ENCODE results near the gene DENND11.

DENND11 gene

DNA sequence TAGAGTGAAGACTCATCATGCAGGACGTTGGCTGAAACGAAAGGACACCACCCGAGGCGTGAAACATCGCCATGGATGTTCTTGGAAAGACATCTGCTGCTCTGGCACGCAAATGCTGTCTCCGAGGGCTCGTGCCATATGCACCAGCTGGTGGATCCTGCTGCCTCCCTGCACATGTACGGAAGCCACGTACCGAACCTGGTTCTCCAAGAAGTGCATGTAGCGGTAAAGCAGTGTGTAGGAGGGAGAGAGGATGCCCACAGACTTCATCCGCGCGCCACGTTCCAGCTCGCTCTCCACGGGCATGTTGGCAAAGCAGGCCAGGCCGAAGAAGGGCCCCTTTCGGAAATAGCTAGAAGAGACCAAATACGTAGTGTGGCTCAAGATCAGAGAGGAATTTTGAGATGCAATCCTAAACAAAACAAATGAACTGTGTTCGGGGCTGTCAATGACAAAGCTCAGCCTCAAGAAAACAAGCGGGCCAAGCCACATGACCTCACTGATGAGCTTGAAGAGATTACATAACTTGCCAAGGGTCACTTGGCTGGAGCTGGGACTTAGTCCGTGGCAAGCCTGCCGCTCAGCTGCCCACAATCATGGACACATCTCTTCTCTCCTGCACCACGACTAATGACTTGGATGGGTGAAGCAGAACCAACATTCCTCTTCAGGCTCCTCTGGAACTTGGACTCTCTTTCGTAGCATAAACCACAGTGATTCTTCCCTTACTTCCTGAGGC lies 16.5 kb downstream of the DENND11 start:
- no peak for DNase-seq (ENCODE audit: low read depth)

DNA sequence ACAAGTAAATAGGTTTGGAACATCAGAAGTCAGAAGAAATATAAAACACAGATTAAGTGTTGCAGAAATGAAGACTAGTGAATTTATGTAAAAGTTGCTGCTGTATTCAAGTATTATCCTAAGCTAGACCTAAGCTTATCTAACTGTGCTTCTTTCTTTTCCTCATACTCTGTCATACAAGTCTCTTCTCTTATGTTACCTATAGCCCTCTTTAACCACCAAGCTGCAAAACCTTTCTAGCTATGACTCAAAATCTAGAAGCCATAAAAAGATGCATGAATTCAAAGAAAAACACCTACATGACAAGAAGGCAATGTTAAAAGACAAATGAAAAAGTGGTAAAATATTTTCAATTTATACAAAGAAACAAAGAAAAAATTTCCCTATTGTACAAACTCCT lies 23.0 kb downstream of the DENND11 start:
- DNase-seq (ENCODE audit: low read depth) = no peak

DNA sequence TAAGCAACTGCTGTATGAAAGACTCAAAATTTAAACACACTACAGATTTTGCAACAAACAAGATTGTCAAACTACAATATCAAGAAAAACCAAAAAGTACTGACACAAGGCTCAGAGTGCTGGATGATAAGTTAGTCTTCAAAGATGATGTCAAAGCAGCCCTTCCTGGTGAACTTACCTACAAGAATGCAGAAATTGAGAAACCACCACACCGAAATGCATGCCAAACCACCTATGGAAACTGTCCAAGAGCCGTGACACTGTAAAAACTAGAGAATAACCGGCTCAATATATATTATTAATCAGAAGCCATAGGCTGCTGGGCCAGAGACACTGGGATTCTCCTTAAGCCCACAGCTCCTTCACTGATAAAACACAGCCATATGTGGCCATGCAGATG lies 25.3 kb downstream of the DENND11 start:
- DNase-seq (ENCODE audit: low read depth) = no peak

DNA sequence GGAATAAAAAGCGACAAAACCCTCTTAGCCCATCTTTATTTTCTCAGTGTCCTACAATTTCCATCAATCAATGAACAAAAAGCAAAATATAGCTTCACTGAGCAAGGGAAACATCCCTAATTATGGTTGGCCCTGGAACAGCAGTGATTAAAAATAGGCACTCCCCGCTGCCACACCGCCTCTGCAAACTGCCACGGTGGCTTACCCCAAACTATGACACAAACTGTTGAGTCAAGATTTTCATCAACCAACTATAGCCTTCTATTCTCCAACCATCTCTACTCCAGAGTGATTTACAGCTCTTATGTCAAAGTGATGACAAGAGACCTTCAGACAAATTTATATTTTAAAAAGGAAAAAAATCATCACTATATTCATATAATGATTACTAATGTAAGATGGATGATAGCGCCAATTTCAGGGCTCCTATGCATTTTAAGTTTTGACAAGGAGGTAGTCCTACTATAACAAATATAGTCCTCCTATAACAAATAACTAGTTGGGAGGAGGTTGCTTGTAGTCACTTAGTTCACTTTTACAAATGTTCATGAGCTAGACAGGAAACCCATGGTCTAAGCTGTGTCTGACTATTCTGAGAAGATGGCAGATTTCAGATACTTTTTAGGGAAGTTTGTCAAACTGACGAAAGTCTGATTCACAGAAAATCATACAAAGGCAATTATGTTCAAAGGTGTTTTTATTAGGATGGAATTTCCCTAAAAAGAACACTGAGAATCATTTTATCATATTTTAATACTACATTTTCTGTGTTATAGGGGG lies 26.3 kb downstream of the DENND11 start:
- no peak for DNase-seq (ENCODE audit: low read depth)

DNA sequence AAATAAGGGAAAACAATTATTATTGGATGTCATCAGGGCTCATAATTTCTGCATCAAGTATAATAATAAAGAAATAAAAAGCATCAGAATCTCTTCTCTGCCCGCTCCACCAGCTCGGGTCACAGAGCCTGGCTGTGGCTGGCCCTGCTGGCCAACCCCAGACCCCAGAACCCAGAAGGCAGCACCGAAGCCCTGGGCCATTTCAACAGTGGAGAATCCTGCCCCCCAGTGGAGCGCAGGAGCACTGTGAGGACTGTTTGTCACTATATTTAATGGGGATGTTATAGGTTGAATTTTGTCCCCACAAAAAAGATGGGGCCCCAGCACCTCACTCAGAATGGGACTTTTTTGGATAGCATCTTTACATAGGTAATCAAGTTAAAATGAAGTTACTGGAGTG lies 27.3 kb downstream of the DENND11 start:
- DNase-seq (ENCODE audit: low read depth) = no peak

DNA sequence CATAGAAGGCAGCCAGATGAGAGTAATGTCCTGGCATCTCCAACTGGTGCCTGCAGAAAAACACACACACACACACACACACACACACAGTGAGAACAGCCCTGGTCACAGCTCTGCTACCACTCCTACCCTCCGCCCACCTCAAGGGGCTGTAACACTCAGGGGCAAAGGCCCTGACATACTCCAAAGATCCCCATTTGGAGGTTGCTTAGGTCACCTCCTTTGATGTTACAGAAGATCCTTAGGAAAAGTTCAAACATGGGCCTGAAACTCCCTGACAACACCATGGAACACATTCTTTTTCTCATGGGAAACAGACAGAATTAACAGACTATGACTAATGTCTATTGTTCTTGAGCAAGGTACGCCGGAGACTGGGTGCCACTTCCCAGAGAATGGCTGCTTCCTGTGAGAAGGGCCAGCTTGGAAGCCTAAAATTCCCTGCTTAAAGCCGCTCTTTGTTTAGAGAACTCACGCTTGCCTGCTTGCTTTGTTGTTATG lies 27.7 kb downstream of the DENND11 start:
- no peak for DNase-seq (ENCODE audit: low read depth)

DNA sequence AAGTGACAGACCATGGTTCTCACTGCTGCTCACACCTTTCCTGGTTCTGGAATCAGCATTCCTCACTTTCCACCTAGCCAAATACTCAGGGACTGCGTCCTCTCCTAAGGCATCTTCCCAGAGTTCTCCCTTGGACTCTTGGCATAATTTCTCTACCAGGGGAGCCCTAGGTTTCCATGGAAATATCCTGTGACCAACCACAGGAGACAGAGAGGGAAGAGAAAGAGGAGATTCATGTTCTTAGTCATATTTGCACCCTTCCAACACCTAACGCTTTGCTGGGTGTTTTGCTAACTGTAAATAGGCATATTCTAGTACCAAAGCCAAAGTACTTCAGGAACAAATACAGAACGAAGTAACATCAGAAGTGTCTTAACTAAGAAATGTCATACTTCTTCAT lies 28.6 kb downstream of the DENND11 start:
- DNase-seq (ENCODE audit: low read depth) = no peak

DNA sequence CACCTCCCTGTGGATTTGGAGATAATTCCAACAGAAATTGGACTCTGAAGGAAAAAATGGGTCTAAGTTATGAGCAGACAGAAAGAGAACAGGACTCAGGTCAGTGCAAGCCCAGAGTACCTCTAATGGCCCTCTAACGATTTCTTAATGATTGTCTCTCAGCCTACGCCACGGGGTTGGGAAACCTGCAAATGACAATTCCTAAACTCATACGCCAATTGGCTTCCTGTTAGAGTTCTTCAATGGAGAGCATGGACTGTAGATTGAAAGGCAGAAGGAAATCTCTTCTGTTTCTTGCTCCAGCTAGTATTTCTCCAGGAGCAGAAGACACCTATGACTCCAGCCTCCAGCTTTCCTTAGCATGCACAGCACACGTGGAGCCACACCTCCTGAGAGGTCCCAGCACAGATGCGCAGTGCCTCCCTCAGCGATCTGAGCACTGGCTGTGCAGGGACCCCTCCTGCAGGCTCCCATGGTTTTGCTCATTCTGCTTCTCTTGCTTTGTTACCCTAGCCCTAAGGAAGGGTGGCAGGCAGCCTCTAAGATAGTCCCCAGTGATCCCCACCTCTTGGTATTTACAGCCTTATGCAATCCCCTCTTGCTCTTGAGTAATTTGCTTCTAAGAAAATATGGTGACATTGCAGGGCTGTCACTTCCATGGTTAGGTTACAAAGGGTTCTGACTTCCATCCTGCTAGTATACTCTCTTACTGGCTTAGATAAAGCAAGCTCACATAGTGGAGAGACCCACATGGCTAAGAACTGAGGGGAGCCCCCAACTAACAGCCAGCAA lies 30.1 kb downstream of the DENND11 start:
- no peak for DNase-seq (ENCODE audit: low read depth)

DNA sequence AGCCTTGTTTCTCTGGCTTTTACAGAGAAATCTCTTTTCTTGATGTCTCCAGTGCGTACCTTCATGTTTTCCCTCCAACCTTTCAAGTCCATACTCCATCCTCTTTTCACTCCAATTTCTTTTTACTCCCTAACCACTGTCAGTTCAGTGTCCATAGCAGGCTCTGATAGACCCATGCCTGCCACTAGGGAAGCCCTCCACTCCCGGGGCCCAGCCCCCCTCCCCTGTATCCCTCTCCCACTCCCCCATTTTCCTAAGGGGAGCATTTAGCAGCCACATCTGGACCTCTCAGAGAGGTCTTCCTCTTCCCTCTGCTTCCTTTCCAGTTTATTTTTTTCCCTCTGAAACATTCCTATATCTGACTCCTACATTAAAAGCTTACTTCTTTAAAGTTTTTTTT lies 33.1 kb downstream of the DENND11 start:
- DNase-seq (ENCODE audit: low read depth) = no peak

DNA sequence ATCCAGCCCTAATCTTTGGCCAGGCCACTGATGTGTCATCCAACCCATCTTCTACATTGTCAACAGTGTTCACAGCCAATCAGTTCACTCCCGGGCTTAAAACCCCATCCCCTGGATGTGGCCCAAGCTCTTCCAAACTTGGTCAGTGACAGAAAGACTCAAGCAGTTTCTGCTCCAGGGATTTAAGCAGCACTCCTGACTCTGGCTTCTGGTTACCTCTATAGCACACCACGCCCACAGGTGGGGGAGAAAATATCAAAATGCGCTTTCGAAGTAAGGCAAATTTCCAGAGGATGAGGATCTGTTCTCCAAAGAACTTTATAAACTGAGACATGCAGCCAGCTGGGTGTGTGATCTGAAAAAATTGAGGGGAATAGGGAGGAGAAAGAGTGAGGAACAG lies 35.9 kb downstream of the DENND11 start:
- DNase-seq (ENCODE audit: low read depth) = no peak

DNA sequence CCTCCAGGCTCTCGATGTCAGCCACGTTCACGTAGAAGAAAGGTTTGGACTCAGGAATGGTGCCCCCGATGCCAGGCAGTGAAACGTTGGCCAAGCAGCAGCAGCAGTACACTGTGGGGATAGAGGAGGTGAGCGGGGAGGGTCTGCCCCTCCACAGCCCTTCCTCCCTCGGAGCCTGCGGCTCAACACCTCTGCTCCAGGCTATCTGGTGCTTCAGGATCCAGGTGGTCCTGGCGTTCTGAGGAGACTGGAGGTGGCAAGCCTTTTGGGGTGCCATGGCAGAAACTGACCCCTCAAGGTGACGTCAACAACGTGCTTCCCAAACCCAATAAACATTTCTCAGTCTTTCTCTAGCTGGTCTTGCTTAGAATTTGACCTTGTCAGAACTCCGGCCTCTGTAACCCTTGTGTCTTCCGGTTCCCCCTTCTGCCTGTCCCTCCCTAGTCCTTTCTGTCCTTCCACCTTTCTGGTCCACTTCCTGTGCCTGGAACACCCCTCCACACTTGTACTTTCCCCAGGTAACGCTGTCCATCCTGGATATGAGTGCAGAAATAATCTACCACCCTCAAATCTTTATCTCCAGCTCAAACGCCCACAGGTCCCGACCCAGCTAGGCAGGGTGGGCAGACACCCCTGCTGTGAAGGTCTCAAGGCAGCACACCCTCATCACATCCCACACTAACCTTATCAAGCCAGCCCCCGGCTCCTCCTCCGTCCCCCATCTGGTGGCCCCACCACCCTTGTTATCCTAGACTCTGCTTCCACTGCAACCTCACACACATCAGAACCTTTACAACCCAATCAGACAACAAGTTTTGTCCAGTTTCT lies 36.5 kb downstream of the DENND11 start:
- no peak for DNase-seq (ENCODE audit: low read depth)

DNA sequence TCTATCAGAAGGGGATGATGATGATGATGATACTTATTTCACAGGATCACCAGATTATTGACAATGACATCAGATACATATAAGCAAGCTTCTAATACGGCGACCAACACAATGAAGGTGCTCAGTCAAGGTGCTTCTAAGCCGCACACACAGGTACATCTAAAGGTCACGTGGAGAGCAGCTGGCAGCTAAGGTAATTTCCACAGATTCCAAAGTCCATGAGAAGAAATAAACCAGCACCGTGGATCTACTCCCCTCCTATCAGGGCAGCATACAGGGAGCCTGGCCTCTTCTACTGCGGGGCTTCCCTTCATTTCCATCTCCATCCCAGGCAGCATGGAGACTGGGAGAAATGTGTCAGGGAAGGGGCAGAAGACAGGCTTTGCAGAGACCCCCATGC lies 37.5 kb downstream of the DENND11 start:
- no peak for DNase-seq (ENCODE audit: low read depth)

DNA sequence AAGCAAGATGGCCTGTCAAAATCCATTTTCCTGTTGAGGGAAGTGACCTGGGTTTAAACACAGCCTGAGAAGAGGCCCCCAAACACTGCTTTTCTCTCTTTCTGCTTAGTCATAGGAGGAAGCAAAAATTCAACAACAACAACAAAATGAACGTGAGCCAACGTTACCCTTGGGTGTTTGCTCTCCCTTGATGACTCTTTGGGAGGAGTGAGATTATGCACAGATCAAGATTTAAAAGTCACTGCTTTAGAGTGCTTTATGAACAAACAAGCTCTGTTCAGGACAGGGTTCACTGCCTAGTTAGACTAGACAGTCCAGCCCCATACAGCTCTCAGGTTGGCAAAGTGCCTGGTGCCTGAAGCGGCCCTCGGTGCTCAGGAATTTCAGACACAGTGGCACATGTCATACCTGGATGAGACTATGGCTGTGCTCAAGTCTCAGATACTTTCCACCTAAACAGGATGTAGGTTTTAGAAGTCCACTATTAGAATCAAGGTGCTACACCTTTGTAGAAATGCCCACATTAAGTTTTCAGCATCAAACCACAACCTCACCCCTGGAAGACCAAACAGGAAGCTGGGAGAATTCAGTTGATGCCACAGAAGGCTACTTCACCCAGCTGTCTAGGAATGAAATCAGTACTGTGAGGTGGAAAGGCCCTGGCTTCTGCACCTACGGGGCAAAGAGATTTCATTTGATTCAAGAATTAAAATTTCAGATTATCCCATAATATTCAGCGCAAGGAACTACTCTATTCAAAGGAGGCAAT lies 38.7 kb downstream of the DENND11 start:
- no peak for DNase-seq (ENCODE audit: low read depth)

DNA sequence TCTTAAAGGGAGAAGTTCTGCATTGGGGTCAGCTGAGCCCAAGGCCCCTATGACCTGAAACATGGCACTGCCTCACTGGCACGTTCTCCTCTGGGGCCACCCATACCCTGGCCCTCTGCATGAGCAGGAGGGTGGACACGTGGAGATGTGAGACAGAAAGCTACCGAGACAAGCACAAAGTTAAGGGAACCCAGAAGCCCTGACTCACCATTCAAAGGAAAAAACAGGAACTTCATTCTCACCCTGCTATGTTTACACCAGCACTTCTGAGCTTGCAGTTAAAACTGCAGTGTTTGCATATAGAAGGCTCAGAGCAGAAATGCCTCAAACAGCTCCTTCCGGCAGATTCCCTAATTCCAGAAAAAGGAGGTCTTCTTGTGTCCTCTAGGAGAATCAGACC lies 41.7 kb downstream of the DENND11 start:
- no peak for DNase-seq (ENCODE audit: low read depth)

DNA sequence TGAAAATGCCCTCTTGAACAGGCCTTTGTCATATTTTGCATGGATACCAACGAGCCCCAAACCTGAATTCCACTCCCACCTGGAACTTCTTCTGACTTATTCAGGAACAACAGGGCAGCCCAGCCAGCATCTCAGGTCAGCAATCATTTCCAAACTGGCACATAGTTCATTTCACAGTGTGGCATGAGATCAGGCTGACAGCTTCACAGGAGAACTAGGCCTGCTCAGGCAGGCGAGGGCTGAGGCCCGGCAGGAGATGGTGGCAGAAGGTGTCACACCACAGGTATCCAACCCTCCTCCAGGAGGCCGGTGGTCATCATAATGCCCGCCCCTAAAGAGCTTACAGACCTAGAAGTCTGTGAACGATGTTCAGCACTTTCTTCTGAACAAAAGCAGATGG lies 42.5 kb downstream of the DENND11 start:
- no peak for DNase-seq (ENCODE audit: low read depth)

DNA sequence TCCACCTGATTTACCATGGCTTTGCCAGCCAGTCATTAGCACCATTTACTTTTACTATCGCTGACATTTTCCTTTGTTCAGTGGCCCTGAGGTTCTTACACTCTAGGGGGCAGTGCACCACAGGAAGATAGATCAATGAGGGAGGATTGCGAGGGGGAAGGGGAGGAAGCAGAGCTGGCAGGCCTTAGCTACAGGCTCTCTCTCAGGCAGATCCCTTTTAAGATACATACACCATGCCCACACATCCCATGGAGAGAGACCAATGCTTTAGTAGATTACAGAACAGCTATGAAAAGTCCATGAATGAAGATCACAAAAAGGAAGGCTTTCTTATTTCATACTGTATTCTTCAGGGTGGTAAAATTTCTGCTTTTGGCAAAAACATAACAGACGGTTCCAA lies 47.4 kb downstream of the DENND11 start:
- no peak for DNase-seq (ENCODE audit: low read depth)

DNA sequence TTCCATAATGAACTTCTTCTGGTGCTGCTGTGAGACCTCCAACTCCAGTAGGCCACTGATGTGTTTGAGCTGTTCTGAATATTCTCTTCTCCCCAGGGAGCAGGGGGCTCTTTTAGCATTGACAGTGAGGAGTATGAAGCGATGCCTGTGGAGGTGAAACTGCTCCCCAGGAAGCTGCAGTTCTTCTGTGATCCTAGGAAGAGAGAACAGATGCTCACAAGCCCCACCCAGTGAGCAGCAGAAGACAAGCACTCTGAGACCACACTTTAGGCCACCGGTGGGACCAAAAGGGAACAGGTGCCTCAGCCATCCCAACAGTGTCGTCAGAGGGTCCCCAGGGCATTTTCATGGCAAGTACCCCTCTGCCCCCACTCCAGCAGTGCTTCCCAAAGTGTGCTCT lies 49.3 kb downstream of the DENND11 start:
- DNase-seq (ENCODE audit: low read depth) = no peak
